Smooth muscle cell (in vitro differentiated cells): ENCODE data around the gene SIAH1. TPM values are rescaled to one million over a fixed set of nuclear protein-coding genes. Genes with fewer than 3 reads are reported as not detected.

Experiments
- DNase-seq: peaks from one replicate; lab custom pipeline; 2025; ENCODE audit not compliant: unreplicated experiment; lab: John Stamatoyannopoulos, UW
- H2AFZ ChIP-seq: fragments of 200-600 bp; sonication (generic); 2 replicates; pipeline ENCODE4 v1.6.0; 2016; ENCODE audit warnings: antibody characterized with exemption, low read depth, mild to moderate bottlenecking
- H3F3A ChIP-seq: fragments of 200-600 bp; sonication (generic); 2 replicates; pipeline ENCODE4 v1.6.0; 2017; ENCODE audit warnings: antibody characterized with exemption, low read depth
- H3K27ac ChIP-seq: fragments of 200-600 bp; sonication (generic); 2 replicates; pipeline ENCODE4 v1.5.1; 2016; ENCODE audit warnings: low read depth, mild to moderate bottlenecking
- H3K27me3 ChIP-seq: fragments of 200-600 bp; sonication (generic); 2 replicates; pipeline ENCODE4 v1.6.1; 2016; ENCODE audit warnings: low read depth, mild to moderate bottlenecking
- H3K36me3 ChIP-seq: fragments of 200-600 bp; sonication (generic); 2 replicates; pipeline ENCODE4 v1.5.1; 2016; ENCODE audit warnings: low read depth
- H3K4me1 ChIP-seq: fragments of 200-600 bp; sonication (generic); 2 replicates; pipeline ENCODE4 v1.5.1; 2016; ENCODE audit warnings: low read depth
- H3K4me2 ChIP-seq: fragments of 200-600 bp; sonication (generic); 2 replicates; pipeline ENCODE4 v1.6.0; 2016; ENCODE audit warnings: mild to moderate bottlenecking
- H3K4me3 ChIP-seq: fragments of 200-600 bp; sonication (generic); 2 replicates; pipeline ENCODE4 v1.5.1; 2016; ENCODE audit warnings: mild to moderate bottlenecking
- H3K79me2 ChIP-seq: fragments of 200-600 bp; sonication (generic); 2 replicates; pipeline ENCODE4 v1.6.0; 2016; ENCODE audit warnings: low read depth, mild to moderate bottlenecking
- H3K9ac ChIP-seq: fragments of 200-600 bp; sonication (generic); 2 replicates; pipeline ENCODE4 v1.6.0; 2016; ENCODE audit warnings: low read depth
- H3K9me3 ChIP-seq: fragments of 200-600 bp; sonication (generic); replicated peaks from 2 replicates; pipeline ENCODE4 v1.5.1; 2016; ENCODE audit warnings: low read depth
- H4K20me1 ChIP-seq: fragments of 200-600 bp; sonication (generic); 2 replicates; pipeline ENCODE4 v1.6.0; 2016; ENCODE audit warnings: low read depth
- WGBS: methylation state at CpG from one replicate; pipeline ENCODE4 v1.1.7; 2016; ENCODE audit warnings: low lambda C conversion rate; 5-methylcytosine and 5-hydroxymethylcytosine counted together
- polyA plus RNA-seq: library from polyadenylated mRNA; unstranded; fragments of >200 nt; fragmentation: Nextera tagmentation; extraction: Ambion mirVana; gene quantifications from 2 replicates; pipeline ENCODE4 v1.2.1, GENCODE V29; 2016
- total RNA-seq: library from RNA; depleted of rRNA; stranded (reverse); fragments of >200 nt; gene quantifications from 2 replicates; pipeline ENCODE4 v1.2.3, GENCODE V29; 2014
- TF ChIP-seq, protein P1 (sequence below): fragments of 200-600 bp; sonication (generic); IDR thresholded peaks from 2 replicates; pipeline ENCODE4 v1.5.1; 2017; ENCODE audit warnings: borderline replicate concordance, mild to moderate bottlenecking, antibody characterized with exemption; ENCODE audit not compliant: insufficient read depth, poor library complexity, severe bottlenecking

The SIAH1 gene
- total and polyA plus RNA-seq, 2 experiments from 2014 or later = 24.5 to 34.0 TPM

DNA sequence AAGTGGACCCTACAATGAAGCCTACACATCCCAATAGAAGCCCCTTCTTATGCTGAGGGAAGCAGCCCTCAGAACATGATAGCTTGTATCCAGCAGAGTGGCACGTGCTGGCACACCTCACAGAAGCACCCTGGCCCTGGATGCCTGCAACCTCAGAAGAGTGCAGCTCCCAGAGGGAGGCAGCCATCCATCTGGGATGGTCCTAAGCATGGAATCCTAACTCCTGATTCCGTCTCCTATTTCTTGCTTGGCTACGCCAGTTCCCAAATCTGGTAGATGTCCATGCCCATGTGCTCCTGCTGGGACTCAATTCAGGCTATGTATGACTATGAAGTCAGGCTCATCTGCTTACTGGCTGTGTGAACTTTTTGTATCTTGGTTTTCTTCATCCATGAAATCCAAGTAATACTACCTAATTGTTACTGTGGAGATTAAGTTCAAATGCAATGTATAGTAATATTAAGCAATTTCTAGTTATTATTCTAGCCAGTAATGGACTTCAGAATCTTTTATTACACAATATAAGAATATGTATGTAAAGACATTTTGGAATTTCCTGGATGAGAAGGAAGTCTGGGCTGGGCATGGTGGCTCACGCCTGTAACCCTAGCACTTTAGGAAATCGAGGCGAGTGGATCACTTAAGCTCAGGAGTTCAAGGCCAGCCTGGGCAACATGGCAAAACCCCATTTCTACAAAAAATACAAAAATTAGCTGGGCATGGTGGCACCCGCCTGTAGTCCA lies 32.4 kb downstream of the SIAH1 start:
- Histone ChIP-seq H3K9ac (no peak overlapping the region), H4K20me1 (peaks cover 30% of the 10 kb centered on the region), H3K4me3 (no peak overlapping the region), H3K9me3 (no peaks in the 10 kb centered on the region), H3K36me3 (peaks cover 12% of the 10 kb centered on the region), H3F3A (no peaks in the 10 kb centered on the region), H2AFZ (no peak overlapping the region), H3K4me2 (no peak overlapping the region), H3K4me1 (no peaks in the 10 kb centered on the region), H3K27me3 (no peaks in the 10 kb centered on the region), H3K79me2 (peaks cover 23% of the 10 kb centered on the region), H3K27ac (no peak overlapping the region)
- no peak for DNase-seq
- WGBS = 94% methylated on average over 7 of the region's 7 CpGs
- TF ChIP-seq, protein P1, sequence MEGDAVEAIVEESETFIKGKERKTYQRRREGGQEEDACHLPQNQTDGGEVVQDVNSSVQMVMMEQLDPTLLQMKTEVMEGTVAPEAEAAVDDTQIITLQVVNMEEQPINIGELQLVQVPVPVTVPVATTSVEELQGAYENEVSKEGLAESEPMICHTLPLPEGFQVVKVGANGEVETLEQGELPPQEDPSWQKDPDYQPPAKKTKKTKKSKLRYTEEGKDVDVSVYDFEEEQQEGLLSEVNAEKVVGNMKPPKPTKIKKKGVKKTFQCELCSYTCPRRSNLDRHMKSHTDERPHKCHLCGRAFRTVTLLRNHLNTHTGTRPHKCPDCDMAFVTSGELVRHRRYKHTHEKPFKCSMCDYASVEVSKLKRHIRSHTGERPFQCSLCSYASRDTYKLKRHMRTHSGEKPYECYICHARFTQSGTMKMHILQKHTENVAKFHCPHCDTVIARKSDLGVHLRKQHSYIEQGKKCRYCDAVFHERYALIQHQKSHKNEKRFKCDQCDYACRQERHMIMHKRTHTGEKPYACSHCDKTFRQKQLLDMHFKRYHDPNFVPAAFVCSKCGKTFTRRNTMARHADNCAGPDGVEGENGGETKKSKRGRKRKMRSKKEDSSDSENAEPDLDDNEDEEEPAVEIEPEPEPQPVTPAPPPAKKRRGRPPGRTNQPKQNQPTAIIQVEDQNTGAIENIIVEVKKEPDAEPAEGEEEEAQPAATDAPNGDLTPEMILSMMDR = no peak

GRCh38 chr16:48350736-48351135 lies 34.5 kb downstream of the SIAH1 start:
- no peak for DNase-seq

DNA sequence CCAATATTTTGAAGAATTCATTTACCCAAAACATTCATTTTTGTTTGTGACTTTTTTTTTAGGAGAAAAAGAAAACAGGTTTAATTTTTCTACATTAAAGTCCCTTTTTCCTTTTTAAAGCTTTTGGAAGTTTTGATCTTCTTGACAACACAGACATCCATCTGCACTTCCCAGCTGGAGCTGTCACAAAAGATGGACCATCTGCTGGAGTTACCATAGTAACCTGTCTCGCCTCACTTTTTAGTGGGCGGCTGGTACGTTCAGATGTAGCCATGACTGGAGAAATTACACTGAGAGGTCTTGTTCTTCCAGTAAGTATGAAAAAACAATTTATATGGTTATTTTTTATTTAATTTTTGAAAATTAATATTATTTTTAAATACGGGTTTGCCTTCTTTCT lies 37.2 kb downstream of the SIAH1 start:
- Histone ChIP-seq H3K4me3 (no peak overlapping the region), H3K9ac (no peak overlapping the region), H4K20me1 (peaks cover 11% of the 10 kb centered on the region), H3K79me2 (peaks cover 9% of the 10 kb centered on the region), H3K9me3 (no peaks in the 10 kb centered on the region), H3K27ac (no peak overlapping the region), H2AFZ (no peak overlapping the region), H3F3A (peaks cover 3% of the 10 kb centered on the region), H3K27me3 (no peaks in the 10 kb centered on the region), H3K4me1 (no peaks in the 10 kb centered on the region), H3K36me3 (peaks cover 16% of the 10 kb centered on the region), H3K4me2 (no peak overlapping the region)
- TF ChIP-seq, protein P1 = no peak
- WGBS = 93% methylated on average over 4 of the region's 4 CpGs
- DNase-seq = no peak

More at GRCh38 chr16:48350736-48351135, 34.5 kb downstream of the SIAH1 start:
- Histone ChIP-seq H3K4me3 (no peak overlapping the region), H3F3A (peaks cover 3% of the 10 kb centered on the region), H3K4me1 (no peaks in the 10 kb centered on the region), H3K9ac (no peak overlapping the region), H3K27ac (peak overlapping the region; percentile 9), H3K4me2 (no peak overlapping the region), H2AFZ (no peak overlapping the region), H3K9me3 (no peaks in the 10 kb centered on the region), H3K27me3 (no peaks in the 10 kb centered on the region), H4K20me1 (peaks cover 25% of the 10 kb centered on the region), H3K79me2 (peaks cover 12% of the 10 kb centered on the region), H3K36me3 (peaks cover 12% of the 10 kb centered on the region)
- TF ChIP-seq, protein P1 = no peak
- WGBS = 94% methylated on average over 3 of the region's 3 CpGs
